Measurements from ENCODE around the gene P2RY14. TPM values are rescaled to one million over a fixed set of nuclear protein-coding genes. Genes with fewer than 3 reads are reported as not detected.
"Not testable (repeated sequence)": the region's sequence is repeated elsewhere in the genome, so short reads cannot be mapped to it uniquely, and the experiment has no call there.

The P2RY14 gene
- total RNA-seq, 4 donors from 2014 or later = 1.8 to 9.5 (median 2.5) TPM

DNA sequence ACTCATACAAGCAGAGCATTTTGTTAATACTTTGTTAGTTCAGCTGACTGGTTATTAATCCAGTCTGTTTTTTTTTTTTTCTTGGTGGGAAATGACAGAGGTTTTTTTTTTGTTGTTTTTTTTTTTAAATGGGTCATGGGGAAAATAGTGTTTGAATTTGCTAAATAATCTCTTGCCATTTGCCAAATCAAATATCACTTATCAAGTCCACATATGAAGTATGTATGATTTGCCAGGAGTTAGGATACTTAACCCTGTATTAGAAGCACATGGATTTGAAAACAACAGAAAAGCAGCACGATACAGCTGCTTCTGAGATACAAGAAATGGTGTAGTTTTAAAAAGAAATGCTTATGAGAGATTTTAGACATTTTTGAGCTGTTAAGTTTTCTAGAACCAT is 21.6 kb downstream of the P2RY14 start:
- H3K9me3 ChIP-seq = no peaks in the 10 kb centered on the region
- no peaks in the 10 kb centered on the region for H3K27me3 ChIP-seq
- H3K36me3 ChIP-seq = no peaks in the 10 kb centered on the region
- intact Hi-C loops (cut with DNase I) = no loop called here
- H3K4me3 ChIP-seq (replicated peaks in 1 of 3) = no peak overlapping the region
- TF ChIP-seq, protein P1, sequence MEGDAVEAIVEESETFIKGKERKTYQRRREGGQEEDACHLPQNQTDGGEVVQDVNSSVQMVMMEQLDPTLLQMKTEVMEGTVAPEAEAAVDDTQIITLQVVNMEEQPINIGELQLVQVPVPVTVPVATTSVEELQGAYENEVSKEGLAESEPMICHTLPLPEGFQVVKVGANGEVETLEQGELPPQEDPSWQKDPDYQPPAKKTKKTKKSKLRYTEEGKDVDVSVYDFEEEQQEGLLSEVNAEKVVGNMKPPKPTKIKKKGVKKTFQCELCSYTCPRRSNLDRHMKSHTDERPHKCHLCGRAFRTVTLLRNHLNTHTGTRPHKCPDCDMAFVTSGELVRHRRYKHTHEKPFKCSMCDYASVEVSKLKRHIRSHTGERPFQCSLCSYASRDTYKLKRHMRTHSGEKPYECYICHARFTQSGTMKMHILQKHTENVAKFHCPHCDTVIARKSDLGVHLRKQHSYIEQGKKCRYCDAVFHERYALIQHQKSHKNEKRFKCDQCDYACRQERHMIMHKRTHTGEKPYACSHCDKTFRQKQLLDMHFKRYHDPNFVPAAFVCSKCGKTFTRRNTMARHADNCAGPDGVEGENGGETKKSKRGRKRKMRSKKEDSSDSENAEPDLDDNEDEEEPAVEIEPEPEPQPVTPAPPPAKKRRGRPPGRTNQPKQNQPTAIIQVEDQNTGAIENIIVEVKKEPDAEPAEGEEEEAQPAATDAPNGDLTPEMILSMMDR (IDR thresholded peaks at IDR 0.05) = no peak
- TF ChIP-seq POLR2A (IDR thresholded peaks at IDR 0.05) = no peak
- no peak for DNase-seq
- WGBS, 2 donors = 73 to 80% methylated on average over 1 of the region's 1 CpG
- no peaks in the 10 kb centered on the region for H3K4me1 ChIP-seq
- no peak overlapping the region for H3K27ac ChIP-seq

DNA sequence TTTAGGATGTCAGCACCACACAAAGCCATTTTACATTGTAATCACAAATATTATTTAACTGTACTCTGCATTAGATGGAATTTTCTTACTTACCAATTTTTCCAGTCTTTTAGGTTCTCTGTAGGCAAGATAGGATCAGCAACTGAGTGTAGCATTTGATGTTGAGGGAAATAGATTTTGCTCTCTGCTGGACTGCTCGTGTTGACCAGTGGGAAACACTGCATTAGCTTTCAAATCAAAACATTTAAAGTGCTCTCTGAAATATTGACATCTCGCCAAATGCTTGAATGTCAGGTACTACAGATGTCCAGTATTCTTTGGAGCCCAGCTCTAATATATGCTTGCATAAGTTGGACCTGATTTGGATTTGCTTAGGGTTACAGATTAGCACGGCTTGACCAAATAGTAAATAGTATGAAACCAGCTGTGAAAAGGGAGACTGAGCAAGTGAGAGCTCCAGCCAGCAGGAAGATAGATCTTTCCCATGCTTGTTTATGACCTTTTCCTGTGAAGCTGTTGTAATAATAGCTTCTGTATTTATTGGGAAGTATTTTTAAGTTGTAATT is 29.5 kb downstream of the P2RY14 start:
- Histone ChIP-seq H3K27me3 (no peaks in the 10 kb centered on the region), H3K36me3 (no peaks in the 10 kb centered on the region), H3K4me1 (peaks cover 0 to 8% of the 10 kb centered on the region in 2 donors), H3K27ac (no peak overlapping the region), H3K4me3 (replicated peaks in 1 of 3) (no peak overlapping the region), H3K9me3 (no peaks in the 10 kb centered on the region)
- DNase-seq = no peak
- 18 to 24% methylated on average over 3 of the region's 3 CpGs for WGBS, 2 donors
- no peak for TF ChIP-seq POLR2A (IDR thresholded peaks at IDR 0.05)
- TF ChIP-seq, protein P1 (IDR thresholded peaks at IDR 0.05) = no peak
- intact Hi-C loops (cut with DNase I) = no loop called here

DNA sequence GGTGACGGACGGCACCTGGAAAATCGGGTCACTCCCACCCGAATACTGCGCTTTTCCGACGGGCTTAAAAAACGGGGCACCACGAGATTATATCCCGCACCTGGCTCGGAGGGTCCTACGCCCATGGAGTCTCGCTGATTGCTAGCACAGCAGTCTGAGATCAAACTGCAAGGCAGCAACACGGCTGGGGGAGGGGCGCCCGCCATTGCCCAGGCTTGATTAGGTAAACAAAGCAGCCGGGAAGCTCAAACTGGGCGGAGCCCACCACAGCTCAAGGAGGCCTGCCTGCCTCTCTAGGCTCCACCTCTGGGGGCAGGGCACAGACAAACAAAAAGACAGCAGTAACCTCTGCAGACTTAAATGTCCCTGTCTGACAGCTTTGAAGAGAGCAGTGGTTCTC is 36.3 kb downstream of the P2RY14 start:
- H3K4me1 ChIP-seq; H3K9me3 ChIP-seq; H3K4me3 ChIP-seq (replicated peaks in 1 of 3); H3K36me3 ChIP-seq; H3K27ac ChIP-seq; intact Hi-C loops (cut with DNase I); H3K27me3 ChIP-seq; DNase-seq: not testable (repeated sequence)
- WGBS, 2 donors = 87 to 90% methylated on average over 18 of the region's 18 CpGs

DNA sequence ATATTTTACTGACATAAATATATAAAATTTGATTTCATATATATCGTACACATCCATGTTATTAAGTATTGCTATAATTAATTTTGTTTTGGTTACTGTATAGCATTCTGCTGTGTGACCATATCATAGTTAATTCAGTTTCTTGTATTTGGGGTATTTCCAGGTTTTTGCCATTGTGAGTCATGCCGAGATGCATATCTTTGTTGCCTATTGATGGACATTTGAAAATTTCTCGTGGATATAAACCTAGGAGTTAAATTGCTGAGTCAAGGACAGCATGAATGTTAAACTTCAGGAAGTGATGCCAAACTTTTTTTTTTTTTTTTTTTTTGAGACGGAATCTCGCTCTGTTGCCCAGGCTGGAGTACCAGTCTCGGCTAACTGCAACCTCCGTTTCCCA is 41.6 kb downstream of the P2RY14 start:
- H3K4me1 ChIP-seq = no peaks in the 10 kb centered on the region
- no peaks in the 10 kb centered on the region for H3K36me3 ChIP-seq
- DNase-seq = no peak
- intact Hi-C loops (cut with DNase I) = no loop called here
- no peaks in the 10 kb centered on the region for H3K27me3 ChIP-seq
- WGBS, 2 donors = 94 to 95% methylated on average over 7 of the region's 7 CpGs
- H3K27ac ChIP-seq = no peak overlapping the region
- H3K4me3 ChIP-seq (replicated peaks in 1 of 3) = no peak overlapping the region
- no peaks in the 10 kb centered on the region for H3K9me3 ChIP-seq
- no peak for TF ChIP-seq POLR2A (IDR thresholded peaks at IDR 0.05)
- TF ChIP-seq, protein P1 (IDR thresholded peaks at IDR 0.05) = no peak

DNA sequence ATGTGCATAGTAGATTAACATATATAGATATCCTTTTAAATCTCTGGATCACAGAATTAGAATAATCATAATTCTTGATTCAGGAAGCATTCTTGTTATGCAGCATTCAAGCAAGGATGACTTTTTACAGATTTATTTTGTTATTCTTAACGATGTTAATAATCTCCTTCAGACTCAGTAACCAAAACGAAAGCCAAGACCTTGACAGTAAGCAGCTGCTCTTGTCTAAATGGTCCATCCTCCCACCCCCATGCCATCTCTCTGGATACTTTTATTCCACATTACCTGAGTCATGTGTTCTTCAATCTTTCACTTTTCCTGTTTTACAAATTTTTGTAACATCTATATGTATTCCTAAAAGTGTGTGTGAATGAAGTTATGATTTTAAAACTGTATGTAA is 42.0 kb downstream of the P2RY14 start:
- Histone ChIP-seq H3K36me3 (no peaks in the 10 kb centered on the region), H3K4me3 (replicated peaks in 1 of 3) (no peak overlapping the region), H3K27me3 (no peaks in the 10 kb centered on the region), H3K27ac (no peak overlapping the region), H3K9me3 (no peaks in the 10 kb centered on the region), H3K4me1 (no peaks in the 10 kb centered on the region)
- TF ChIP-seq POLR2A (IDR thresholded peaks at IDR 0.05) = no peak
- TF ChIP-seq, protein P1 (IDR thresholded peaks at IDR 0.05) = no peak
- 70 to 87% methylated on average over 2 of the region's 2 CpGs for WGBS, 2 donors
- DNase-seq = no peak
- intact Hi-C loops (cut with DNase I) = no loop called here

DNA sequence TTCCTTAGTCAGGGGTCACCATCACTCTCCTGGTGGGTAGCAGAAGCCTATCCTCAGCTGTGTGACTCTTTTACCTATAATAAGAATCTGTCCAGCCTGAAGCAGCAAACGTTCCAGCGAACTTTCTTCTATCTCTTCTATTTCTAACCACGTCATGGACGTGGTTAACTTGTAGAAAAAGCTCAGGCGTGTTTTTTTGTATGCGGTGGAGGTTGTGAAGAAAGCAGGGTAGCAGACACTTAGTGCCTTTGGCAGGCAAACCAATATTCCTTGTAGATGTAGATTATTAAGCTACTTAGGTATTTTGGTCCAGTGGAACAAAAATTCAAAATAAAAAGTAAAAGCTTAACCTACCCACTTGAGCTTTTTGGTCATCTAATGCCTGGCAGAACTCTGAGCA is 43.5 kb downstream of the P2RY14 start:
- Histone ChIP-seq H3K36me3 (no peaks in the 10 kb centered on the region), H3K9me3 (no peaks in the 10 kb centered on the region), H3K27me3 (no peaks in the 10 kb centered on the region), H3K4me3 (replicated peaks in 1 of 3) (no peak overlapping the region), H3K4me1 (no peaks in the 10 kb centered on the region), H3K27ac (no peak overlapping the region)
- TF ChIP-seq, protein P1 (IDR thresholded peaks at IDR 0.05) = no peak
- no peak for TF ChIP-seq POLR2A (IDR thresholded peaks at IDR 0.05)
- 90% methylated on average over 6 of the region's 6 CpGs for WGBS, 2 donors
- DNase-seq = no peak
- intact Hi-C loops (cut with DNase I) = no loop called here
